Activated T-cell treated with anti-CD3 and anti-CD28 coated beads for 24 hours (primary cell): Measurements from ENCODE around the gene ALOX5.
"Not testable (repeated sequence)": the region's sequence is repeated elsewhere in the genome, so short reads cannot be mapped to it uniquely, and the experiment has no call there.

Experiments
- DNase-seq: peaks from one replicate; pipeline ENCODE4 v3.0.0-alpha.2; 2020; ENCODE audit warnings: low read depth

Gene ALOX5

GRCh38 chr10:45404770-45405120, 30.7 kb downstream of the ALOX5 start:
- DNase-seq: no peak

- DNase-seq: no peak
Observed at GRCh38 chr10:45407542-45407941, 33.5 kb downstream of the ALOX5 start.

GRCh38 chr10:45408421-45409319, 34.7 kb downstream of the ALOX5 start:
- no peak for DNase-seq

- DNase-seq: not testable (repeated sequence)
Observed at GRCh38 chr10:45409347-45409746, 35.3 kb downstream of the ALOX5 start.

GRCh38 chr10:45409782-45410181, 35.8 kb downstream of the ALOX5 start:
- DNase-seq: no peak

- DNase-seq: no peak
Observed at GRCh38 chr10:45410489-45410806, 36.4 kb downstream of the ALOX5 start.

GRCh38 chr10:45410807-45411606, 37.0 kb downstream of the ALOX5 start:
- DNase-seq: no peak

GRCh38 chr10:45411607-45411940, 37.6 kb downstream of the ALOX5 start:
- no peak for DNase-seq

- not testable (repeated sequence) for DNase-seq
Observed at GRCh38 chr10:45415062-45415461, 41.0 kb downstream of the ALOX5 start.

GRCh38 chr10:45416603-45417002, 42.6 kb downstream of the ALOX5 start:
- DNase-seq: no peak

GRCh38 chr10:45417746-45418145, 43.7 kb downstream of the ALOX5 start:
- no peak for DNase-seq

- no peak for DNase-seq
Observed at GRCh38 chr10:45418417-45418848, 44.4 kb downstream of the ALOX5 start.

GRCh38 chr10:45418849-45419675, 45.0 kb downstream of the ALOX5 start:
- DNase-seq: peak; percentile 28

GRCh38 chr10:45419676-45420025, 45.6 kb downstream of the ALOX5 start:
- DNase-seq: no peak

- peak; percentile 23 for DNase-seq
Observed at GRCh38 chr10:45420453-45421192, 46.6 kb downstream of the ALOX5 start.

GRCh38 chr10:45421221-45422097, 47.4 kb downstream of the ALOX5 start:
- no peak for DNase-seq

GRCh38 chr10:45422207-45422865, 48.3 kb downstream of the ALOX5 start:
- DNase-seq: no peak

GRCh38 chr10:45422866-45423659, 49.0 kb downstream of the ALOX5 start:
- no peak for DNase-seq

- DNase-seq: no peak
Observed at GRCh38 chr10:45423976-45424499, 50.0 kb downstream of the ALOX5 start.
